B cell (primary cell): ENCODE data around the gene KLF11. TPM values are rescaled to one million over a fixed set of nuclear protein-coding genes. Genes with fewer than 3 reads are reported as not detected.

ENCODE experiments used
- ATAC-seq: fragments of 200-7000 bp; cut with Tn5 transposase; one replicate; pipeline ENCODE4 v1.10.0; 2021; ENCODE audit warnings: low read depth, mild to moderate bottlenecking, moderate number of reproducible peaks, moderate library complexity
- CTCF ChIA-PET: fragments of 350-600 bp; sonication (Branson Sonifier 250); formaldehyde crosslinking; loops from one replicate; lab custom pipeline; 2021; ENCODE audit warnings: antibody characterized with exemption, inconsistent platforms; lab: Charles Lee
- POLR2A ChIA-PET: fragments of 350-600 bp; sonication (Branson Sonifier 250); formaldehyde crosslinking; loops from one replicate; lab custom pipeline; 2021; ENCODE audit warnings: antibody characterized with exemption; lab: Charles Lee
- DNase-seq: peaks from one replicate; pipeline ENCODE4 v3.0.0; 2013
- H2AFZ ChIP-seq: 2 replicates; pipeline ENCODE4 v1.6.1; 2012; ENCODE audit warnings: mild to moderate bottlenecking, low read depth, low read length; ENCODE audit not compliant: insufficient read depth, poor library complexity, severe bottlenecking
- H3K27ac ChIP-seq, 2 donors: 1 replicate in 1 of 2; 2 replicates in 1 of 2; pipeline ENCODE4 v1.5.1; 2012 to 2013; ENCODE audit warnings: low read length in 2 of 2, mild to moderate bottlenecking in 2 of 2, moderate library complexity in 1 of 2
- H3K27me3 ChIP-seq, 4 experiments: fragments of 200-600 bp in 1 of 4; sonication (generic) in 1 of 4; replicated peaks in 1 of 4; 1 replicate in 2 of 4; 2 replicates in 2 of 4; pipeline versions ENCODE4 v1.6.1 to v1.7.0; 2013 to 2016; ENCODE audit warnings: low read length in 3 of 4, mild to moderate bottlenecking in 2 of 4, mixed read lengths in 1 of 4, moderate library complexity in 1 of 4; ENCODE audit not compliant: insufficient read depth in 4 of 4, control insufficient read depth in 3 of 4; ENCODE audit errors: control extremely low read depth in 1 of 4
- H3K36me3 ChIP-seq, 2 experiments: replicated peaks in 1 of 2; 1 replicate in 1 of 2; 2 replicates in 1 of 2; pipeline versions ENCODE4 v1.6.1 to v1.7.1; 2013; ENCODE audit warnings: low read length in 1 of 2; ENCODE audit not compliant: insufficient read depth in 2 of 2, control insufficient read depth in 1 of 2; ENCODE audit errors: control extremely low read depth in 1 of 2, extremely low read depth in 1 of 2
- H3K4me1 ChIP-seq, 2 donors: fragments of 200-600 bp in 1 of 2; sonication (generic) in 1 of 2; 1 replicate in 1 of 2; 2 replicates in 1 of 2; pipeline versions ENCODE4 v1.5.1 to v1.6.1; 2013 to 2017; ENCODE audit warnings: low read length in 2 of 2; ENCODE audit not compliant: control insufficient read depth in 2 of 2, insufficient read depth in 2 of 2
- H3K4me2 ChIP-seq: replicated peaks from 2 replicates; pipeline ENCODE3; 2012; ENCODE audit warnings: mild to moderate bottlenecking, low read depth, low read length; ENCODE audit not compliant: poor library complexity, severe bottlenecking
- H3K4me3 ChIP-seq, 5 experiments: fragments of 200-600 bp in 1 of 5; sonication (generic) in 1 of 5; 1 replicate in 3 of 5; 2 replicates in 2 of 5; pipeline versions ENCODE4 v1.5.1 to v1.7.0; 2011 to 2016; ENCODE audit warnings: low read length in 4 of 5, mild to moderate bottlenecking in 4 of 5, low read depth in 2 of 5, control low read depth in 1 of 5, moderate library complexity in 1 of 5; ENCODE audit not compliant: insufficient read depth in 1 of 5; ENCODE audit errors: control extremely low read depth in 1 of 5, extremely low read depth in 1 of 5
- H3K79me2 ChIP-seq: fragments of 200-600 bp; sonication (generic); one replicate; pipeline ENCODE4 v1.6.0; 2016; ENCODE audit warnings: low read length; ENCODE audit not compliant: control insufficient read depth, insufficient read depth
- H3K9ac ChIP-seq: fragments of 200-600 bp; sonication (generic); 2 replicates; pipeline ENCODE4 v1.6.1; 2017; ENCODE audit warnings: mild to moderate bottlenecking, low read length, moderate library complexity
- H3K9me3 ChIP-seq, 3 donors: one replicate each; pipeline versions ENCODE4 v1.6.1 to v1.7.1; 2013; ENCODE audit warnings: low read length in 2 of 3; ENCODE audit not compliant: control insufficient read depth in 2 of 3, insufficient read depth in 1 of 3; ENCODE audit errors: control extremely low read depth in 1 of 3
- H4K20me1 ChIP-seq: 2 replicates; pipeline ENCODE4 v1.6.0; 2012; ENCODE audit warnings: mild to moderate bottlenecking, low read length; ENCODE audit not compliant: insufficient read depth, control insufficient read depth, poor library complexity, severe bottlenecking
- H3K27ac Mint-ChIP-seq: one replicate; pipeline ENCODE4 v1.8.0; 2021; ENCODE audit warnings: mixed read lengths
- H3K27me3 Mint-ChIP-seq: one replicate; pipeline ENCODE4 v1.8.0; 2021; ENCODE audit warnings: mixed read lengths
- H3K4me1 Mint-ChIP-seq: one replicate; pipeline ENCODE4 v1.8.0; 2021; ENCODE audit warnings: mixed read lengths
- H3K4me3 Mint-ChIP-seq: one replicate; pipeline ENCODE4 v1.8.0; 2021; ENCODE audit warnings: mixed read lengths
- H3K9me3 Mint-ChIP-seq: one replicate; pipeline ENCODE4 v1.8.0; 2022; ENCODE audit warnings: mixed read lengths; ENCODE audit not compliant: insufficient read depth
- EZH2 ChIP-seq: IDR thresholded peaks from 2 replicates; pipeline ENCODE4 v1.6.1; 2012; ENCODE audit warnings: borderline replicate concordance, low read depth, mild to moderate bottlenecking, moderate library complexity, low read length; ENCODE audit not compliant: insufficient read depth, poor library complexity, severe bottlenecking
- WGBS: methylation state at CpG from one replicate; pipeline ENCODE4 v1.1.5; 2013; ENCODE audit warnings: missing lambda C conversion rate; ENCODE audit not compliant: insufficient coverage; 5-methylcytosine and 5-hydroxymethylcytosine counted together
- intact Hi-C: fragments of 100-400 bp; cut with micrococcal nuclease; formaldehyde crosslinking; loops from one replicate; pipeline ENCODE4 v1.10.0; 2022
- polyA plus RNA-seq: library from polyadenylated mRNA; depleted of rRNA; stranded (reverse); fragments of >200 nt; gene quantifications from 2 replicates; pipeline ENCODE4 v1.2.3, GENCODE V29; 2012
- total RNA-seq, 2 donors: library from RNA; stranded (reverse); fragments of 120-200 nt in 1 of 2; gene quantifications; 1 replicate in 1 of 2; 2 replicates in 1 of 2; pipeline versions ENCODE4 v1.2.3 to v1.2.4, GENCODE V29; 2013 to 2022
- TF ChIP-seq, protein P1 (sequence below): fragments of 200-600 bp; IDR thresholded peaks from one replicate; pipeline ENCODE4 v1.8.0; 2022; ENCODE audit warnings: antibody characterized with exemption, mild to moderate bottlenecking

The KLF11 gene
- total and polyA plus RNA-seq, 2 donors (not counting 1 experiment from before 2014, with no cell fraction given), result 20.8 to 48.4 TPM

DNA sequence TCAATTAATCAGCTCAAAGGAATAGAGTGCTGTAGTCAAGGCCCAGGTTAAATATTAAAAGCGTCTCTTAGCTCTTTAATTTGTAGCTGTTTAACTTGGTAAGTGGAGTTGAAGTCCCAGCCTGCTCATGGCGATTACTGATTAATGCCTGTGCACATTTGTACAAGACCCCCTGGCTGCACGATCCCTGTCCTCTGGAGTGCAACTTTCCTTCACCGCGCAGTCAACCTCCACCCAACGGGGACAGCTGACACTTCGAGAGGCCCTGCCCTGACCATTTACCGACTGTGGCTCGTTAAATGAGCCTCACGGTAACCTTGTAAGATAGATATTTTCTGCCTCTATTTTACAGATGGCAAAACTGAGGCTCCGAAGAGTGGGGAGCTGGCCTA is 42.3 kb downstream of the KLF11 start:
- no peak for ATAC-seq
- Histone ChIP-seq H3K4me3 (no peak overlapping the region), H2AFZ (no peak overlapping the region), H3K27me3 (peaks cover 0 to 47% (median 25%) of the 10 kb centered on the region in 4 experiments), H4K20me1 (no peaks in the 10 kb centered on the region), H3K27ac (no peak overlapping the region), H3K4me2 (no peak overlapping the region), H3K4me1 (peaks cover 7 to 9% of the 10 kb centered on the region in 2 donors), H3K9ac (no peak overlapping the region), H3K36me3 (no peaks in the 10 kb centered on the region), H3K9me3 (peaks cover 0 to 1% (median 0%) of the 10 kb centered on the region in 3 donors), H3K79me2 (no peaks in the 10 kb centered on the region)
- no peak for DNase-seq
- H3K27ac Mint-ChIP-seq, result no peak overlapping the region
- no peaks in the 10 kb centered on the region for H3K9me3 Mint-ChIP-seq
- no peak overlapping the region for H3K4me3 Mint-ChIP-seq
- TF ChIP-seq, protein P1, sequence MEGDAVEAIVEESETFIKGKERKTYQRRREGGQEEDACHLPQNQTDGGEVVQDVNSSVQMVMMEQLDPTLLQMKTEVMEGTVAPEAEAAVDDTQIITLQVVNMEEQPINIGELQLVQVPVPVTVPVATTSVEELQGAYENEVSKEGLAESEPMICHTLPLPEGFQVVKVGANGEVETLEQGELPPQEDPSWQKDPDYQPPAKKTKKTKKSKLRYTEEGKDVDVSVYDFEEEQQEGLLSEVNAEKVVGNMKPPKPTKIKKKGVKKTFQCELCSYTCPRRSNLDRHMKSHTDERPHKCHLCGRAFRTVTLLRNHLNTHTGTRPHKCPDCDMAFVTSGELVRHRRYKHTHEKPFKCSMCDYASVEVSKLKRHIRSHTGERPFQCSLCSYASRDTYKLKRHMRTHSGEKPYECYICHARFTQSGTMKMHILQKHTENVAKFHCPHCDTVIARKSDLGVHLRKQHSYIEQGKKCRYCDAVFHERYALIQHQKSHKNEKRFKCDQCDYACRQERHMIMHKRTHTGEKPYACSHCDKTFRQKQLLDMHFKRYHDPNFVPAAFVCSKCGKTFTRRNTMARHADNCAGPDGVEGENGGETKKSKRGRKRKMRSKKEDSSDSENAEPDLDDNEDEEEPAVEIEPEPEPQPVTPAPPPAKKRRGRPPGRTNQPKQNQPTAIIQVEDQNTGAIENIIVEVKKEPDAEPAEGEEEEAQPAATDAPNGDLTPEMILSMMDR, result no peak
- TF ChIP-seq EZH2, result no peak
- WGBS, result 100% methylated on average over 6 of the region's 11 CpGs
- ChIA-PET CTCF (interaction anchor here (0.9 to 2.5 kb wide), 5 partner anchors 9 to 349 kb away, joined by 3 to 21 read pairs (median 4); no protein-coding TSS in a partner anchor), POLR2A (no interaction called here)
- peaks cover 59% of the 10 kb centered on the region for H3K27me3 Mint-ChIP-seq
- peaks cover 10% of the 10 kb centered on the region for H3K4me1 Mint-ChIP-seq
- intact Hi-C loops, result no loop called here

DNA sequence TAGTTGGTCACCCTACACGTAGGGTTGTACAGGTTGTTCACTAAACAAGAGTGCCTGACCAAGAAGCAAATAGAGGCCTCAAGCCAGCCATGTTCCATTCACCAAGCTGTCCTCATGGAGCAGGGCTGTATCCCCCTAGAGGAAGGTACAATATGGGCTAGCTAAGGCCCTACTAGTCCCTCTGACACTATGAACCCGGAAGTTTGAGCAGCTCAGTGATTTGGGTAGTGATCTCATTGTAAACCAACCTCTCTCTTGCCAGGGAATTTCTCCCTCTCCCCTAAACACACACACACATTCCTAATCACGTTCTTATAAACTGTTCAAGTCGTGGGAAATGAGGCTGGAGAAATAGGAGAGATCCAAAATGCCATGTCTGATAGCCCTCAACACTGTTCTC is 43.6 kb downstream of the KLF11 start:
- H3K9me3 Mint-ChIP-seq, result no peaks in the 10 kb centered on the region
- peaks cover 9% of the 10 kb centered on the region for H3K4me1 Mint-ChIP-seq
- no peak overlapping the region for H3K27ac ChIP-seq
- peaks cover 56% of the 10 kb centered on the region for H3K27me3 Mint-ChIP-seq
- no peaks in the 10 kb centered on the region for H4K20me1 ChIP-seq
- intact Hi-C loops, result no loop called here
- peaks cover 0 to 51% (median 18%) of the 10 kb centered on the region in 4 experiments for H3K27me3 ChIP-seq
- no peak overlapping the region for H2AFZ ChIP-seq
- no peaks in the 10 kb centered on the region for H3K36me3 ChIP-seq
- no peak overlapping the region for H3K9ac ChIP-seq
- POLR2A ChIA-PET, result no interaction called here
- ATAC-seq (no peak), DNase-seq (no peak)
- peaks cover 0 to 11% (median 1%) of the 10 kb centered on the region in 3 donors for H3K9me3 ChIP-seq
- H3K4me1 ChIP-seq, result peaks cover 9 to 12% of the 10 kb centered on the region in 2 donors
- no peaks in the 10 kb centered on the region for H3K79me2 ChIP-seq
- 90% methylated on average over 3 of the region's 4 CpGs for WGBS
- no peak overlapping the region for H3K4me3 ChIP-seq
- no peak for TF ChIP-seq EZH2
- TF ChIP-seq, protein P1, result no peak
- CTCF ChIA-PET, result interaction anchor here (1.2 to 12.9 kb wide), 2 partner anchors 10 to 15 kb away, joined by 4 to 143 read pairs; no protein-coding TSS in a partner anchor
- H3K27ac Mint-ChIP-seq, result no peak overlapping the region
- H3K4me3 Mint-ChIP-seq, result no peak overlapping the region
- H3K4me2 ChIP-seq, result no peak overlapping the region
